GM13977 (cell line): ENCODE measurements around the gene ZRANB3.

Experiments used
- DNase-seq: peaks from one replicate; pipeline ENCODE4 v3.0.0; 2012; ENCODE audit warnings: low spot score
- in situ Hi-C: fragments of 300-500 bp; cut with MboI; formaldehyde crosslinking; loops from one replicate; pipeline ENCODE4 v1.12.0; 2022; ENCODE audit warnings: low sequenced_read_pairs, low pct_unique_long_range_greater_than_20kb, mixed read lengths, inconsistent platforms; ENCODE audit not compliant: unreplicated experiment
- TF ChIP-seq, protein P1 (sequence below): IDR thresholded peaks from 2 replicates; pipeline ENCODE4 v1.5.1; 2012; ENCODE audit warnings: mild to moderate bottlenecking, control low read depth; ENCODE audit not compliant: insufficient read depth; ENCODE audit errors: extremely low read depth, missing control alignments

ZRANB3 gene

DNA sequence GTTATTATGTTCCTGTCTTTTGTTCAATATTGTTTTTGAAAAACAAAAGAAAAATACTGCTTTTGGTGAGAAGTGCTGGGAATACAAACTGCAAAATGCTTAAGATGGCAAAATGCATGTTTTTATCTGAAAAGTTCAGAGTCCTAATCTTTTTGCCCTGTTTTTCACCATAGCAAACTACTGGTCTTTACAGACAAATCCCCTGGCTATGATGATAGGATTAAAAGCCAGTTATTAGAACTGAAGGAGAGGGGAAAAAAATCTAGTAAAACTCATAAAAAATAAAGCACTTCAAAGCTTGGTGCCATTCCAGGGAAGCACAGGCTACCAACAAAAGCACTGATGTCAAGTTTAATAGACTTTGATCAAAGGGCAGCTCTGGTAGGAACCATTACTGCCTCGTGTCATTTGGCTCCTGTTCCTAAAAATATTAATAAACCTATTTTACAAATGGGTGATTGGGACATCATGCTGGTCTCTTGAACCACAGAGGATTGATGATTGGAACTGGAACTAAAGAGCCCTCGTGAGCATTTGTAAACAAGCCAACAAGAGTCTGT lies 284.2 kb downstream of the ZRANB3 start:
- no peak for DNase-seq
- TF ChIP-seq, protein P1, sequence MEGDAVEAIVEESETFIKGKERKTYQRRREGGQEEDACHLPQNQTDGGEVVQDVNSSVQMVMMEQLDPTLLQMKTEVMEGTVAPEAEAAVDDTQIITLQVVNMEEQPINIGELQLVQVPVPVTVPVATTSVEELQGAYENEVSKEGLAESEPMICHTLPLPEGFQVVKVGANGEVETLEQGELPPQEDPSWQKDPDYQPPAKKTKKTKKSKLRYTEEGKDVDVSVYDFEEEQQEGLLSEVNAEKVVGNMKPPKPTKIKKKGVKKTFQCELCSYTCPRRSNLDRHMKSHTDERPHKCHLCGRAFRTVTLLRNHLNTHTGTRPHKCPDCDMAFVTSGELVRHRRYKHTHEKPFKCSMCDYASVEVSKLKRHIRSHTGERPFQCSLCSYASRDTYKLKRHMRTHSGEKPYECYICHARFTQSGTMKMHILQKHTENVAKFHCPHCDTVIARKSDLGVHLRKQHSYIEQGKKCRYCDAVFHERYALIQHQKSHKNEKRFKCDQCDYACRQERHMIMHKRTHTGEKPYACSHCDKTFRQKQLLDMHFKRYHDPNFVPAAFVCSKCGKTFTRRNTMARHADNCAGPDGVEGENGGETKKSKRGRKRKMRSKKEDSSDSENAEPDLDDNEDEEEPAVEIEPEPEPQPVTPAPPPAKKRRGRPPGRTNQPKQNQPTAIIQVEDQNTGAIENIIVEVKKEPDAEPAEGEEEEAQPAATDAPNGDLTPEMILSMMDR = no peak
- in situ Hi-C loops = no loop called here

DNA sequence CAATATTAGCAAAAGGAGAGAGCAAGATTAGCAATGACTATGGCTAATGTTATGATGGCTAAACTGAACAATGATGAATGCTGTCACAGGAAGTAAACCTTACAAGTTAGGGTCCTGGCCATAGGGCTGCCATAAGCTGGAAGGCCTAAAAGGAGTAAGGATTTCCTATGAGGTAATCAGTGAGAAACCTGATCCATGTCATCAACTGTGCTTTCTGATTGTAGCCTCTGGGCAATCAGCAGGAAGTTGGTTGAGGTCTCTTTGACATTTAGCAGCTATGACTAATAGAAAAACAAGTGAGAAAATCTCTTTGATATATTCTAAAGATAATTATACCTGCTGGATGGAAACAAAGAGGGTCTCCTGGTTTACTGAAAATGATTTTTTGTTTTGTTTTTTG lies 285.9 kb downstream of the ZRANB3 start:
- TF ChIP-seq, protein P1 = no peak
- peak; percentile 11 for DNase-seq
- in situ Hi-C loops = no loop called here

DNA sequence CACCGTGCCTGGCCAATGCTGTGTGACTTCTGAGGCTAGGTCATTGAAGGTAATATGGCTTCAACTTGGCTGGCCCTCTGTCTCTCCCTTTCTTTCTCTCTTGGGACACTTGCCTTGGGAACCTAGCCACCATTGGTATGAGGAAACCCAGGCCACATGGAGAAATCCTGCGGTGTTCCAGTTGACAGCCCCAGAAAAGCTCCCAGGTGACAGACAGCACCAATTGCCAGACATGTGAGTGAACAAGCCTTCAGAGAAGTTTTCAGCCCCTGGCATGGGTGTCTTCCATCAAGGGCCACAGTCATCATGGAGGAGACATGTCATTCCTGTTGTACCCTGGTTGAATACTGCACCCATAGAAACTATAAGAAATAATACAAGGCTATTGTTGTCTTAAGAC lies 292.4 kb downstream of the ZRANB3 start:
- DNase-seq = no peak
- in situ Hi-C loops = no loop called here
- TF ChIP-seq, protein P1 = no peak

DNA sequence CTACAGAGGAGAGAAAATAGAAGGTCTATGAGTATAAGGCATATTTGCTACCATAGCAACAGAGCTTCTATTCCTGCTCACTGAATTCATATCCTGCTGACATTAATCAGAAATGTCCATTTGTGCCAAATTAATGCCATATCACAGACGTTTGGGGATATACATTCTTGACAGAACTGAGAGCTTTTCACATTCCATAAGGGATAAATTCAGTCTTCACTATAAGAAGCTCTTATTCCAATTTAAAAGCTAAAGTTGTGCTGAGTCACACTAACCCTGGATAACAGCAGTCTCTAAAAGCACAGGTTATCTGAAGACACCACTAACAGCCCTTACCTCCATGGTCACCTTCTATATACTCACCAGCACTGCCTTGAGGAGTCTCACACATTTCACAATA lies 300.9 kb downstream of the ZRANB3 start:
- in situ Hi-C loops = no loop called here
- DNase-seq = no peak
- TF ChIP-seq, protein P1 = no peak

DNA sequence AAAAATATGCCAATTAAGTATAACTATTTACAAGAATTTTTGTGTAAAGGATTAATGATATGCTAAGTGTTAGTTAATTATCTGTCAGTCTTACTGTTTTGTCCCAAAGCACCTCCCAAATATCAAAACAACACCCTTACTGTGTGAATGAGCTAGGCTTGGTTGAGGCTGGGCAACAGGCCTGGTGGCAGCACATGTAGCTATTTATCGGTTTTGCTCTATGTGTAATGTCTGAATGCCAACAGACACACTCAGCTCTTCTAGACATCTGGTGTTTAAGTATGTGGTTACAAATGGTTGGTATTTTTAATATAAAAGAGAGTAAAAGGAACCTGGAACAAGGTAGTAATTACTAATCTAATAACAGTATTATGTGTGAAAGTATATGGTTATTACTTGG lies 303.6 kb downstream of the ZRANB3 start:
- in situ Hi-C loops = no loop called here

DNA sequence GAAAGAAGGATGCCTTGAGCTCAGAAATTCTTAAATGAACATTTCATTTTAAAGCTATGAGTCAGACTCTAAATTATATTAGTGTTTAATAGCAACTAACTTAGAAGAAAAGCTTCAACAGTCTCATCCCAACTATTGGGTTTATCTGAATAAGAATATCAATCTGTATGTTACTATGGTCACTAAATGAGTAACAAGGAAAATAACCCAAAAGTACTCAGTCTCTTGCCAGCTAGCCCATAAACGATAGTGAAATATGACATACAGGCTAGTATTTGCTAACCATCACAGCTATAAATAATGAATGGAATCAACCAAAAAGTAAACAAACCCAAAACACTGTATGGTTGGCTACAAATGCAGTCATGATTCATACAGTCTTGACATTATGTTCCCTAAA lies 304.1 kb downstream of the ZRANB3 start:
- TF ChIP-seq, protein P1 = no peak
- DNase-seq = no peak
- in situ Hi-C loops = no loop called here

More for the DNA sequence above, 303.6 kb downstream of the ZRANB3 start:
- TF ChIP-seq, protein P1 = no peak
- no peak for DNase-seq

DNA sequence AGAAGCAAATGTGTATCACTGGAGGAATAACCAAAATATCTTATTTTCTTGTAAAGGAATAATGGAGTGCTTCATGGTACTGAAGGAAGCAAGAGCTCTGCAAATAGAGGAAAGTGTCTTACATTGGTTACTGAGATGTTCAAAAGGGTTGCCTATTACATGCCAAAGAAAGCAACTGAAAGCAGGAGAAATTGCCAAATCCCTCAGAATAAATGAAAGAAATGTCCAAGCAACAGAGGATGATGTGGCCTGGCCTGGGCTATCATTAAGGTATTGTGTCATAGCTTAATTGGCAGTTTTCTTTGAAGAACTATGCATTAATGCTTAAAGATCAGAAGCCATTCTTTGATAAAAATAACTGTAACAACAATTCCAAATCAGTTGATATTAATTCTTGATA lies 305.2 kb downstream of the ZRANB3 start:
- in situ Hi-C loops = no loop called here
- no peak for DNase-seq
- TF ChIP-seq, protein P1 = no peak
